GM23338 (cell line): Measurements from ENCODE around the gene EYA4. TPM values are rescaled to one million over a fixed set of nuclear protein-coding genes. Genes with fewer than 3 reads are reported as not detected.

Experiments
- ATAC-seq: fragments of 200-7000 bp; cut with Tn5 transposase; 3 replicates; pipeline ENCODE4 v1.9.1; 2020
- DNase-seq: peaks from one replicate; pipeline ENCODE4 v3.0.0-alpha.2; 2015; ENCODE audit warnings: low spot score
- H2AFZ ChIP-seq: fragments of 200-600 bp; sonication (generic); 2 replicates; pipeline ENCODE4 v1.8.0; 2016; ENCODE audit warnings: antibody characterized with exemption, mild to moderate bottlenecking, moderate library complexity
- H3F3A ChIP-seq: fragments of 200-600 bp; sonication (generic); replicated peaks from 2 replicates; pipeline ENCODE4 v1.8.0; 2017; ENCODE audit warnings: antibody characterized with exemption, mixed run types, low read depth
- H3K27ac ChIP-seq: fragments of 200-600 bp; sonication (generic); 2 replicates; pipeline ENCODE4 v1.6.1; 2016; ENCODE audit warnings: low read depth
- H3K27me3 ChIP-seq: fragments of 200-600 bp; sonication (generic); 2 replicates; pipeline ENCODE4 v1.8.0; 2016; ENCODE audit warnings: mild to moderate bottlenecking, mixed run types, moderate library complexity; ENCODE audit not compliant: insufficient read depth
- H3K36me3 ChIP-seq: fragments of 200-600 bp; sonication (generic); 2 replicates; pipeline ENCODE4 v1.8.0; 2016; ENCODE audit warnings: mild to moderate bottlenecking; ENCODE audit not compliant: insufficient read depth
- H3K4me1 ChIP-seq: fragments of 200-600 bp; sonication (generic); 2 replicates; pipeline ENCODE4 v1.8.0; 2016; ENCODE audit warnings: mild to moderate bottlenecking, moderate library complexity; ENCODE audit not compliant: insufficient read depth
- H3K4me2 ChIP-seq: fragments of 200-600 bp; sonication (generic); 2 replicates; pipeline ENCODE4 v1.7.1; 2017; ENCODE audit warnings: mixed run types
- H3K4me3 ChIP-seq: fragments of 200-600 bp; sonication (generic); 2 replicates; pipeline ENCODE4 v1.6.1; 2016; ENCODE audit warnings: mixed run types
- H3K79me2 ChIP-seq: fragments of 200-600 bp; sonication (generic); replicated peaks from 2 replicates; pipeline ENCODE4 v1.8.0; 2017; ENCODE audit warnings: mild to moderate bottlenecking; ENCODE audit not compliant: insufficient read depth
- H3K9me2 ChIP-seq: fragments of 200-600 bp; sonication (generic); 2 replicates; pipeline ENCODE4 v1.8.0; 2017; ENCODE audit not compliant: insufficient read depth
- H4K20me1 ChIP-seq: fragments of 200-600 bp; sonication (generic); replicated peaks from 2 replicates; pipeline ENCODE4 v1.8.0; 2017; ENCODE audit warnings: mild to moderate bottlenecking; ENCODE audit not compliant: insufficient read depth
- H3K27ac Mint-ChIP-seq: 2 replicates; pipeline ENCODE4 v1.8.0; 2020; ENCODE audit warnings: inconsistent platforms, mild to moderate bottlenecking, moderate library complexity, mixed read lengths
- H3K27me3 Mint-ChIP-seq: 3 replicates; pipeline ENCODE4 v1.8.0; 2022; ENCODE audit warnings: low read depth, mild to moderate bottlenecking, moderate library complexity, mixed read lengths, inconsistent platforms; ENCODE audit not compliant: insufficient read depth, poor library complexity
- H3K36me3 Mint-ChIP-seq: 3 replicates; pipeline ENCODE4 v1.8.0; 2021; ENCODE audit warnings: low read depth, mild to moderate bottlenecking, inconsistent platforms, moderate library complexity, mixed read lengths
- H3K4me1 Mint-ChIP-seq: 3 replicates; pipeline ENCODE4 v1.8.0; 2020; ENCODE audit warnings: mild to moderate bottlenecking, inconsistent platforms, mixed read lengths
- H3K4me3 Mint-ChIP-seq: 3 replicates; pipeline ENCODE4 v1.8.0; 2021; ENCODE audit warnings: moderate library complexity, mild to moderate bottlenecking, inconsistent platforms, mixed read lengths
- H3K9me3 Mint-ChIP-seq: 3 replicates; pipeline ENCODE4 v1.8.0; 2020; ENCODE audit warnings: moderate library complexity, mild to moderate bottlenecking, inconsistent platforms, mixed read lengths
- EZH2phosphoT487 ChIP-seq: fragments of 200-600 bp; sonication (generic); IDR thresholded peaks from one replicate; pipeline ENCODE4 v1.8.1; 2018; ENCODE audit warnings: antibody characterized with exemption; ENCODE audit not compliant: unreplicated experiment
- JUNB ChIP-seq: IDR thresholded peaks from one replicate; pipeline ENCODE4 v1.6.1; 2016; ENCODE audit warnings: antibody characterized with exemption; ENCODE audit not compliant: unreplicated experiment
- REST ChIP-seq: IDR thresholded peaks from one replicate; pipeline ENCODE4 v1.6.1; 2018; ENCODE audit warnings: antibody characterized with exemption; ENCODE audit not compliant: unreplicated experiment
- ZNF462 ChIP-seq: fragments of 250-450 bp; sonication (Bioruptor Pico); IDR thresholded peaks from 2 replicates; pipeline ENCODE4 v1.5.0; 2020; ENCODE audit warnings: mild to moderate bottlenecking, moderate library complexity
- polyA plus RNA-seq: library from polyadenylated mRNA; unstranded; fragments of >200 nt; fragmentation: Nextera tagmentation; extraction: Ambion mirVana; gene quantifications from 2 replicates; pipeline ENCODE4 v1.2.1, GENCODE V29; 2016
- total RNA-seq: library from RNA; depleted of rRNA; stranded (reverse); fragments of >200 nt; shearing (Covaris generic); gene quantifications from 2 replicates; pipeline ENCODE4 v1.2.3, GENCODE V29; 2014

Gene EYA4
- total and polyA plus RNA-seq, 2 experiments from 2014 or later = 0.05 to 0.21 TPM

- DNase-seq (no peak), ATAC-seq (no peak)
- H3K27me3 ChIP-seq = peaks cover 19% of the 10 kb centered on the region
- no peaks in the 10 kb centered on the region; the same call in 1 of the 2 replicates for H3K4me1 ChIP-seq
- Mint-ChIP-seq H3K36me3 (0 out of 3 replicates have a peak, but pooled peaks cover 2% of the 10 kb centered on the region), H3K4me3 (no peak overlapping the region), H3K27ac (no peak overlapping the region), H3K9me3 (peaks cover 9% of the 10 kb centered on the region; the same call in 1 of the 3 replicates), H3K4me1 (peaks cover 5% of the 10 kb centered on the region; the same call in 2 of the 3 replicates), H3K27me3 (peaks cover 11% of the 10 kb centered on the region)
- TF ChIP-seq EZH2phosphoT487 (no peak), REST (no peak), JUNB (no peak), ZNF462 (CRISPR knock-in tag) (no peak)
- H2AFZ ChIP-seq = no peak overlapping the region
- no peak overlapping the region for H3K4me3 ChIP-seq
- H3K27ac ChIP-seq = no peak overlapping the region
- no peaks in the 10 kb centered on the region for H3K9me2 ChIP-seq
- H4K20me1 ChIP-seq = 0 out of 2 replicates have a peak, but pooled peaks cover 6% of the 10 kb centered on the region
- no peak overlapping the region for H3K4me2 ChIP-seq
- no peaks in the 10 kb centered on the region for H3K79me2 ChIP-seq
- no peaks in the 10 kb centered on the region for H3K36me3 ChIP-seq
- no peaks in the 10 kb centered on the region for H3F3A ChIP-seq
Observed at GRCh38 chr6:133235221-133235620, 5.9 kb upstream of the EYA4 start.
